GM21526 (cell line): Measurements from ENCODE around the gene RHOBTB3.

Experiments used
- ATAC-seq: cut with Tn5 transposase; IDR thresholded peaks from one replicate; pipeline ENCODE4 v1.9.1; 2021; ENCODE audit warnings: moderate library complexity; ENCODE audit not compliant: unreplicated experiment, low FRiP score

RHOBTB3 gene

DNA sequence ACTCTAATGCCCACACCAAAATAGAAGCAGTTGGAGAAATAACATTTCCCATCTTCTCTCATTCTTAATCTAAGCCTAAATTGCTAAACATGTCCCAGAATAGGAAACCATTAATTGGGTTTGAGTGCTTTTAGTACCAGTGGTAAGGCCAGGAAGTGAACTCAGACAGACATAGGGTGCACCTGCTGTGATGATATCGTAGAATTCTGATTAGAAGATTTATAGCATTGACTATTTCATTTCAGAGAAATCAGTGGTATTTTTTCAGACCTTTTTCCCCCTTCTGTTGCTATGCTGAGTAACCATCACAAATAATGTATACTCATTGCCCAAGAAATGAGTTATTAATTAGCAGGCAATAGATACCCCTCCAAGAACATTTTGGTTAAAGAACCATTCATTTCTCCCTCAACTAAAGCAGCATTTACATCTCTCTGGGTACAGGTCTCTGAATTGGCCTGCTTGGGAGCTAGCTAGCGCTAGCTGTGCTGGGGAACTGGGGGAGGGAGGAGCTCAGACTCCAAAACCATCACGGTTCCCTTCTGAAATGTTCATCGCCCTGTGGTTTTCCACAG lies 84.1 kb downstream of the RHOBTB3 start:
- ATAC-seq: no peak

DNA sequence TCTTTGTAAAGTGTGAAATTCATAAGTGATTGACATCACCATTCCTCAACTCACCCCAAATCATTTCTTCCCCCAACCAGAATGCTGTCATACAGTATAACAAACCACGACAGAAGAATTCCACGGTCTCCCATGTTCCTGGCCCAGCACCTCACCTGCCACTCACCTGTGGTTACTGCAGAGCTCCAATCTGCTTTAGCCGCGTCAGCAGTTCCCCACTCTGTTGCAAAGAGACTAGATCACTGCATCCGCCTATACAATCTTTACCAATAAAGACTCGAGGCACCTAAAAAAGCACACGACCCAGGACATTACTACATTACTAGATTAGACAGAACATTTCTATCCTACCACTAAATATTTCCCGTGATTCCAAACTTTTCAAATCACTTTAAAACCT lies 85.2 kb downstream of the RHOBTB3 start:
- ATAC-seq: no peak

DNA sequence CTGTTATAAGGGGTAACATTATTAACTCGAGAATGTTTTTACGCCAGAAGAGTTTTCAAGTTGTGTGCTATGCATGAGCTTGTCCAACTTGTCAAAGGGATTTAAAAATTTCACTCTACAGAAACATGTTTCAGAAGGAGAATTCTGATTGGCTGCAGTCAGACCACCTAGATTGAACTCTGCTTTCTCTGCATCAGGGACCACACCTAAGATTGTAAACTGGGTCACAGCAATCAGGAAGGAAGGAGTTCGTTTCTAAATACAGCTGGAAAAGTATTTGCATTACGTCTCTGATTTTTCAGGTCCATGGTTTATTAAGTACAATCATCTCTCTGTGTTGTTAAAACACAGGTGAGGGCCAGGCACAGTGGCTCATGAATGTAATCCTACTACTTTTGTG lies 85.6 kb downstream of the RHOBTB3 start:
- ATAC-seq: no peak

DNA sequence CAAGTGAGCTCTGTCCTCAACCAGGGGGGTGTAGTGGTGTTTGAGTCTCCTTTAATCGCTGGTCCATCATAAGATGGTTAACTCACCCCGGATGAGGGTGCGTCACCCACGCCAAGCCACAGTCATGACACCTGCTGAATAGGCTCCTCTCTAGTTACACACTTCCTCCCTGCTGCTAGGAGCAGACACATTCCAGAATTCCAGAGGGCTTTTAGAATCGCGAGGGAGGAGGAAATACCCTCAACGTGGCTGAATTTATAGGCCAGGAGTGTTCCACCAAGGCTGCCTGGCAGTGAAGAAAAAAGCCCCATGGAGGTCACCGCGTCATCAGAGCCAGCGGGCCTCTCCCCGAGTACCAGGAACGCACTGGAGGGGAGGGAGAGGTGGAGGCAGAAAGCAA lies 86.3 kb downstream of the RHOBTB3 start:
- ATAC-seq: no peak

DNA sequence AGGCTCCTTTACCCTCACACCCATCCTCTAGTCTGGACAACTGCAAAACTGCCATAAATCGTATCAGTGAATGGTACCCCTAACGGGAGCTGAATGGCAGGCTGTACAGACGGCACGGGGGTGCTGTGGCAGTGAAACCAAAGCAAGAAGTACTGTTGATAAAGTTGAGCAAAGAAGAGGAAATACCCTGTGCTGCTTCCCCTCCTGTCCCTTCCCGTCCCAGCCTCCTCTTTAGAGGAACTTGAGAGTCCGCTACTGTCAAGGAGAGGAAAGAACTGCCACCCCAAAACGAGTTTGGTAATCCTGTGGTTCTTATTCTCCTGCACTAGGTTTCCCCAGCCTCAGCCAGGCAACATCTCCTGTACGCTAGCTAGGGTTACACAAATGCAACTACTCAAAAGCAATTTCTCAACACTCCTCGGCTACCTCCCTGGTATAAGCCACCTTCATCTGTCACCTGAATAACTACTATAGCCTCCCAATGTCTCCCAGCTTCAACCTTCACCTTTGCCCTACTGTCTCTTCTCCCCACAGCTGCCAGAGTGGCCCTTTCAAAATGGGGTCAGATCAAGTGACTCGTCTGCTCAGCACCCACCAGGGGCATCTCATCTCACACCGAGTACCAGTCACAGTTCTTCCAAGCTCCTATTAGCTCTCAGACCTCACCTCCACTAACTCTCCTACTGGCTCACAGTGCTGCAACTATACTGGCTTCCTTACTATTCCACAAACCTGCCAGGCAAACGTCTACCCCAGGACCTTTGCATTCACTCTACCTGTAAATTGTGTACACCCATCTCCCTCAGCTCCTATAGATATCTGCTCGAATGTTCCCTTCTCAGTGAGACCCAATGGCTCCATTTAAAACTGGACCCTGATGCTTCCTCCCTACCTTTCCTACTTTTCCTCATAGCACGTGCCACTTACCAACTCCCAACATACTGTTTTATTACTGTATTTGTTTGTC lies 87.3 kb downstream of the RHOBTB3 start:
- no peak for ATAC-seq

DNA sequence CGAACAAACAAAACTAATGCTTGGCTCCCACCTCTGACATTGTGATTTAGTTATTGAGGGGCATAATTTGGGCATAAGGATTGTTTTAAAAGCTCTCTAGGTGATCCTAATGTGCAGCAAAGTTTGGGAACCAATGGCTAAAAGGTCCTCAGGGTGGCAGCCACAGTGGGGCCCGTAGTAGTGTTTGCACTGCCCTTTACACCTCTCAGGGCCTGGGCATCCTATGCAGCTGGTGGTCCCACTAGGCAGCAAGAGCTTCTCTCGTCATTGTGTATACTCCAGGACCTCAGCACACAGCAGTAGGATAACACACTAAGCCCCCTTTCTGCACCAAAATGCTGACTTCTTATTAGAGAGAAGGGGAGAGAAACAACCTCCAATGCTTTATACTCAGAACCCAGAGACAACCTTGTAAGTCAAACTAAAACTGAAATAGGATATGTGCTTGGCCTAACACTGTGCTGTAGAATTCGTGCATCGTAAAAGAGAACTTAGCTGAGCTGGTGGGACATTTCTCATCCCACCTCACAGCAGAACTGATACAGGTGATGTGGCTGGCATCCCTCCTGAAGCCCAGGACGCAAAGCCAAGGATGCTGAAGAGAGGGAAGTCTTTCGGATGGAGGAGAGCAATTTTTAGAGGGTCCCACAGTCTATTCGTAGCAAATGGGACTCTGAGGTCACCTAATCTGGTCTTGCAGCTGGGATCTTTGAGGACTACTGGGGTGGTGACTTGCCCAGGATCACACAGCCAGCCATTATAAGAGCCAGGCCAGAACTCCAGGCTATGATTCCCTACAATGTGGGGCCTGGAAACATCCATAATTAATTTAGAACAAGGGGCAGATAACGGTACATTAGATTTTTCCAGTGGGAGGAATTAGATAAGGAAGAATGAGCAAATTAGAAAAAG lies 90.2 kb downstream of the RHOBTB3 start:
- peak; percentile 25 for ATAC-seq

DNA sequence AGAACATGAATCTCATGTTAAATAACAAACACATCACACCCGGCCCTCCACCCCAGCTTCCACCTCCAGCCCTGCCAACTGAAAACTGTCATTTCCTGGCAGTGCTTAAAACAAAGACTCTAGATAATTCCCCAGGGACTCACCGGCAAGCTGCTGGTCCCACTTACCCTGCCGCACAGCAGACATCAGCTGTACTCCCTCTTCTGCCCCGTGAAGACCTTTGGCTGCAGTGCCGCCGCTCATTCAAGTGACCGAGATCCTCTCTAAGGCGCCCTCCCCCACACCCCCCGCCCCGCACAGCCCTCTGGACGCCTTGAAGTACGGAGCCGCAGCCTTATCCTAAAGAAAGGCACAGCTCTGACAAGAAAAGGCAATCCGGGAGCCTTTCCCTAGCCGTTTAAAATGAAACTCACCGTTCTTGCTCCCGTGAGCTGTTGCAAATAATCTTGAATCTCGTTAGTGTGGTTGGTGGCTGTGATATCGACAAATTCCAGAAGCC lies 91.0 kb downstream of the RHOBTB3 start:
- ATAC-seq: no peak

DNA sequence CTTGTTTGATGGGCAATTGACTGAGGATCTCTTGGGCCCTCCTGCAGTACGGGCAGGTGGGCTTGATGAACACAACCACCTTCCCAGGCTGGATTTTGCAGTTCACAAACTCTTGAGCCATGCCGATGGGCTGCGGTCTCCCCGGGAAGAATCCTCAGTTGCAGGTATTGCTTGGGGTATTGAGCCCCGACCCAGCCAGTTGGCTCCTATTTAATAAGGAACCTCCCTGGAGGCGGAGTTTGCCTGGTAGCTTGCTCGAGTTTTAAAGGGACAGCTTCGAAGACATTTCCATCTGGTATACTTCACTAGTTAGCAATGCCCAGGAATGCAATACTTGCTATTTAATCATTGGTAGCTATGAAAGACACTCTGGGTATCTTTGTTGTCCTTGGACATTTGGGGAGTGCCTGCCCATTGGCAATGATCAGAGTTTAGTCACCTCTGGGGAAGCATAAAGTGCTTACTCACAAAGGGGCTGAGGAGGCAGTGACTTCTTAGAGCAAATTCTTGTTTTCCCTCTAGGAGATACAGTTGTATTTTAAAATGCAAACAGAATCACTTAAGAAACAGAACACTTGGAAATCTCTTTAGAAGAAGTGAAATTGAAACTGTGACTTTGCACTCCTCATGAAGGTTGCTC lies 91.5 kb downstream of the RHOBTB3 start, which contains the start of gene GLRX:
GLRX (minus strand) TSS at position 185 of the 640 bp plus-strand sequence; CDS start at position 121, 64 bp downstream.
- ATAC-seq: peak; percentile 36

DNA sequence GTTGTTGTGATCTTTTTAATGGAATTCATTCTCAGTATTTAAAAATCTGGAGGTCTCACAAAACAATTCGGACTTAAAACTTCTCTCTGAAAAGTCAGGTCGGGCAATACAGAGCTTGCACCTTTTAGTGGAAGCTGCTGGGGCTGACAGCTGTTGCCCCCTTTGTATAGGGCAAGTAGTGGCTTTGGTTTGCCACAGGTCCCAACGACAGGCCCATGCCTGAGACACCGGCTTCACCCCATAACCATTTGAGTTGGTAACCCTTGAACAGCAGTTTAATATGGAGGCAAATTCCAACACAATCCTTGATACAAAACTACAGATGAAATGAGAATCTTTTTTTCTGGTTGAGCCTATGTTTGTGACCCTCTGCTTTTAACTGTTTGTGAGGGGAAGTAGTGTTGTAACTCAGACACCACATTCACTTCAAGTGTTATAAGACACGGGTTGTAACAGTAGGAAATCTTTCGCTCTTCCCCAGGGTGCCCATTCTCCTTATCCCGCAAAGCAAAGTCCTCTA lies 92.1 kb downstream of the RHOBTB3 start:
- no peak for ATAC-seq

DNA sequence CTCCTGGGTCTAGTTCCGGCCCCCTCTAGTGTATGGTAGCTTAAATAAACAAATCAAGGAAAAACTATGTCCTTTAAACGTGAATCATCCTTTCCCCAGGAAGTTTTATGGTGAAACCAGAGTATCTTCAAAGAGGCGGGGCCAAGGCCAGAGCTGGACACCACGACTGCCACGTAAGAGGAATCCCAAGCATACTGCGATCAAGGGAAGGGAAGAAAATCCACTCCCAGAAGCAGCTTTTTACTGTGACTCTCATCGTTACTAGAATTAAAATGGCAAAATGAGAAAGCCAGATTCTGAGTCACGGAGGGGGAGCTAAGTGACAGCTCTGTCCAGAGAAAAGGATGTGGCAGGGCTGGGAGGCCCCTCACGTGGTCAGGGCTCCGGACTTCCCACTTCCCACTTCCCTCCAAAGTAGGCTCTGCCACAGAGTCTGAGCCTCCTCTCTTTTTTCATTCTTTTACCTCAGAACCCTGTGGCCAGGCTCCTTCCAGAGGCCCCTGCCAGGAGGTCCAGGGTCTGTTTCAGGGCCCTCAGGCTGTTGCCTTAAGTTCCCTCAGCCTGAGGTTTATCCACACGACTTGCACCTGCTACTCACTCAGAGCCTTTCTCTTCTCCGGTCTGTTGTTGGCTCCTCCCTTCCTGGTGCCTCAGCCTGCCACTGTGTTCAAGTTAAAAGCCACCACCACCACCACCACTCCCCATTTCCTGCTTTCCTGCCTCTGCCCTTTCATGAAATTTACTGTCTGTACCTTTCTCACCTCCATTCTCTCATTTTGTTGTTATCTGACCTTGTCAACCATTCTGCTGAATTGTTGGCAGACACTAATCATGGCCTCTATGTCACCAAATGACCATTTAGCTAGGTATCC lies 92.8 kb downstream of the RHOBTB3 start:
- ATAC-seq: peak; percentile 43

DNA sequence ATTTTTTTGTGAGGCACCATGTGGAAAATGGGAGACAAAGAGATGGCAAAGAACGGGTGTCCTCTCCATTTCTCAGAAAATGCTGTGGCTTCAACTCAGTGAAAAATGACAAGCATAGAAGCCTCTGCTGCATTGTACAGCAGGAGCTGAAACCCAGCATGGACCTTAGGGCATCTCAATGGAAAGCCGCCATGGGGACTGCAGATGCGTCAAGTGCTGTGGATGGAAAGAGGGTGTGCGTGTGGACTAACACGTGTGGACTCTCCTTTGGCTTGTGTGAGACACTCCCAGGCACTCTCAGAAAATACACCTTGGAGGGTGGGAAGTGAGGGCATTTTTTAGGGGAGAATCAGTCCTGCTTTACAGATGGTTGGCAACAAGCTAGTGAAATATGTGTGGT lies 93.6 kb downstream of the RHOBTB3 start:
- ATAC-seq: no peak

DNA sequence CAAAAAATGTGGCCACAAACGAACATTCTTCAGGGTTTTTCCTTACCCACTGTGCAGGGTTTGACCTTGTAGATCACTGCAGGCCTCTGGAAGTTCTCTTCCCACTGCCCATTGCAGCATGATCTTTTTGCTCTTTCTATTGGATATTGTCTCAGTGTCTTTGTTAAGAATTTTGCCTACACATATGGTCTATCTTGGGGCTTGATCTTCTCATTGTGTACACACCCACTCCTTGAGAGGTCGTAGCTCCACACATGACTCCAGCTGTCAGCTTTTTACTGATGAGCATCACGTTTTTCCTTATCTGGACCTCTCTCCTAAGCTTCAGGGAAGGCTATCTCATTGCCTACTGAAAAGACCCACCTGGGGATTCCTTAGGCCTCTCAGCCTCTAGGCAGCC lies 94.4 kb downstream of the RHOBTB3 start:
- no peak for ATAC-seq

DNA sequence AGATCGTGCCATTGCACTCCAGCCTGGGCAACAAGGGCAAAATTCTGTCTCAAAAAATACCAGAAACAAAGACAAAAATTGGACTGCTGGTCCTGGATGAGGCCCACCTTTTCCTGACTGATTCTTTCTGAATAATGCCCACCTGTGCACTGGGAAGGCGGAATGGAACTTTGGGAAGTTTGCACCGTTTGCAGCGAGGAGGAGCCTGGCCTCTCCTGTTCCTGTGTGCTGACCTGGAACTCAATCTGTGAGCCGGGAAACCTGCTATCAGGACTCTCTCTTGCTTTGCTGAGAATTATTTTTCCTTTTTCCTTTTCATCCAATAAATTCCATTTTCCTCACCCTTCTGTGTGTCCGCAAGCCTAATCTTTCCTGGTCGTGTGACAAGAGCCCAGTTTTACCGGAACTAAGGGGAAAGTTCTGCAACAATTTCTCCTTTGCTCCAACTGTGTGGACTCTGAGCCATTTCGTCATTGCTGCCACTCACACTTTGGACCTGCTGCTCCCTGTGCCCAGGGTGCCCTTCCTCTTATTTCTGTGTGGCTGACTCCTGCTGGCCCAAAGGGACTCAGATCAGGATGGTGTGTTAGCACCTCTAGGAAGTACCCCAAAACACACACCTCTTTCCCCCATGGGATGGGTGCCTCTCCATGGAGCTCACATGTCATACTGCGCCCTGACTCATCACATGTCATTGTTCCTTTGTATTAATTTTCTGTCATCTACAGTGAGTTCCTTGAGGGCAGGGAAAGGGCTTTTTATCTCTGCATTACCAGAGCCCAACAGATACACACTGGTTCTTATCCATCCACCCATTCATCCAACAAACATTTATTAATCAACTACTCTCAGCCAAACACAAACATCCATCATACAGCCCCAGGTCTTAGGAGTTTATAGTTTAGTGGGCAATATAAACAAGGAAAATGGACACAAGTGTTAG lies 96.1 kb downstream of the RHOBTB3 start:
- no peak for ATAC-seq

DNA sequence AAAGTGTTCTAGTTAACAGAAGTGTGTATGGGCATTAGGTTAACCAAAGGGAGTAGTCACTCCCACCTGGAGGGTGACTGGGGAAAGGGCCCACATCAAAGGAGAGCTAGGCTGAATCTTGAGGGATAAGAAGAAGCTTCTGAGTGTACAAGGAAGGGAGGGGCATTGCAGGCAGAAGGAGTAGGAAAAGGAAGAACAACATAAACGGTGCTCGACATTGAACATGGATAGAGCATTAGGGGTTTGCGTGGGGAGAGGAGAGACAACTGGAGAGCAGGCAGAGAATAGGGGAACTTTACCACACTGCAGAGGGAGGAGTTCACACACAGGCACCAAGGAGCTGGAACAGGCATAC lies 96.7 kb downstream of the RHOBTB3 start:
- ATAC-seq: no peak

DNA sequence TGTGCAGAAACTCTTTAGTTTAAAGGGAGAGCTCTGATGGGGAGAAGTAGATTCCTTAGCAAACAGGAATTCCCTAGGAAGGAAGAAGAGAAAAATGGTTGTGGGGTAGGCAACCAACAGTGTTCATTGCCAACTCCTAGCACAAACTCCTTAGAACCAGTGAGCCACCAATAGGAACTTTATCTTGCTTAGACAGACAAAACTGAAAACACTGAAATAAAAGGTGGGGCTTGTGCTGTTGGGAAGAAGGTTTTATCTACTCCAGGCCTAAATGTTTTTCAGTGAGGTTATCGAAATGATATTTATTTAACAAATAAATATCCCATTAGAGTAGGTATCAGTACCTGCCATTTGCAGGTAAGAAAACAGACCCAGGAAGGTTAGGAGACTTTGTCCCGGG lies 99.1 kb downstream of the RHOBTB3 start:
- no peak for ATAC-seq

DNA sequence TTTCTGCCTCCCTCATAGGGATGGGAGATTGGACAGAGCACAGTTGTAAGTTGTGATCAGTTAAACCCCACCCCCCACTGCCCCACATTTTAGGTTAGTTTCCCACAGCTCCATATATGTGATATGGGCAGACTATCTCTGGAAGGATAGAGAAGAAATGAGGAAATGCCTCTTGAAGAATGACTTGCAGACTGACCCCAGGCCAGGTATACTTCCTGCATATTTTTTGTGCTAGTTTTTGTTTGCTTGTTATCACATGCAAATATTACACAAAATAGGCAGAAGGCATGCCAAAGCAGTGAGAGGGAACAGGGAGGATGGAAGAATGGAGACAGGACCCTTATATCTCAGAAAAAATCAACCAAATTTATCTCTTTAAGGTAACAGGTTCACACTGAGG lies 101.5 kb downstream of the RHOBTB3 start:
- ATAC-seq: no peak

DNA sequence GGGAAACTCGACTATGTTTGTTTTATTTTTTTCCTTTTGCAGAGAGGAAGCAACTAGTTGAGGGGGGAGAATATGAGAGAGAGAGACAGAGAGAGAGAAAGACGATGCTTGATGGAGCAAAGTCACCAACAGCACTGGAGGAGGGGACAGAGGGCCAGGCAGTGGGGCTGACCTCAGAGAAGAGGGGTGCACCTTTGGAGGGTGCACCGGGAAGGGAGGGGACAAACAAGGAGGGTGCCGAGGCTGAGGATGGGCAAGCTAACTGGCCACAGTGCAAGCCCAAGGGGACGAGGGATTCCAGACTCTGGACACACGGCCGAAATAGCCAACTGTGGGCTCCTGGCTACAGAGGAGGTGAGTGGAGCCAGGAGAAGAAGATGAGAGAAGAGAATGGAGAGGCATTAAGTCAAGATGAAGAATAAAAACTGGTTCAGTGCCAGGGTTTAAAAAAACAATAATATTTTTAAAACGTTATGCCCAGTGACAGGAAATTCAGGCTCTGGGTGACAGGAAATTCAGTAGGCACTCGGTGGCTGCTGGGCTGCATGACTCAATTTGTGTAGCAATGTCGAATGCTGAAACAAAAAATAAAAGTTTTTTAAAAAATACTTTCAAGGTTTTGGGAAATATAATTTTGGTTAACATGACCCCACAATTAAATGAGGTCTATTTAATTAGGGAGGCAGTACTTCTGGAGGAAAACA lies 104.7 kb downstream of the RHOBTB3 start:
- no peak for ATAC-seq
